Loucy (cell line): ENCODE measurements around the gene TRPV6.

Experiments
- H2AFZ ChIP-seq: fragments of 200-600 bp; sonication (generic); 2 replicates; pipeline ENCODE4 v1.6.0; 2016; ENCODE audit warnings: antibody characterized with exemption, mild to moderate bottlenecking, low read length, moderate library complexity
- H3F3A ChIP-seq: fragments of 200-600 bp; 2 replicates; pipeline ENCODE4 v1.6.0; 2016; ENCODE audit warnings: antibody characterized with exemption, low read depth, mild to moderate bottlenecking
- H3K27me3 ChIP-seq: fragments of 200-600 bp; sonication (generic); 2 replicates; pipeline ENCODE4 v1.6.1; 2014; ENCODE audit warnings: low read length, mild to moderate bottlenecking; ENCODE audit not compliant: insufficient read depth, poor library complexity, severe bottlenecking
- H3K36me3 ChIP-seq: fragments of 200-600 bp; sonication (generic); 2 replicates; pipeline ENCODE4 v1.6.1; 2016; ENCODE audit warnings: low read length; ENCODE audit not compliant: insufficient read depth
- H3K4me1 ChIP-seq: fragments of 200-600 bp; sonication (generic); 2 replicates; pipeline ENCODE4 v1.5.1; 2014; ENCODE audit warnings: low read length, mild to moderate bottlenecking; ENCODE audit not compliant: insufficient read depth, poor library complexity, severe bottlenecking
- H3K4me2 ChIP-seq: fragments of 200-600 bp; sonication (generic); 2 replicates; pipeline ENCODE4 v1.6.0; 2014; ENCODE audit warnings: antibody characterized with exemption, low read length, low read depth, mild to moderate bottlenecking; ENCODE audit not compliant: poor library complexity, severe bottlenecking
- H3K4me3 ChIP-seq: fragments of 200-600 bp; sonication (generic); 2 replicates; pipeline ENCODE4 v1.5.1; 2014; ENCODE audit warnings: low read length, mild to moderate bottlenecking, mixed read lengths; ENCODE audit not compliant: poor library complexity, severe bottlenecking
- H3K79me2 ChIP-seq: fragments of 200-600 bp; sonication (generic); 2 replicates; pipeline ENCODE4 v1.6.1; 2014; ENCODE audit warnings: low read length; ENCODE audit not compliant: insufficient read depth
- H3K9ac ChIP-seq: fragments of 200-600 bp; sonication (generic); 2 replicates; pipeline ENCODE4 v1.6.0; 2014; ENCODE audit warnings: mild to moderate bottlenecking, low read depth, low read length, moderate library complexity; ENCODE audit not compliant: poor library complexity, severe bottlenecking
- H3K9me2 ChIP-seq: fragments of 200-600 bp; sonication (generic); replicated peaks from 2 replicates; pipeline ENCODE4 v1.6.1; 2016; ENCODE audit warnings: low read depth, low read length, mixed read lengths
- H3K9me3 ChIP-seq: fragments of 200-600 bp; sonication (generic); 2 replicates; pipeline ENCODE4 v1.6.1; 2014; ENCODE audit warnings: mild to moderate bottlenecking, antibody characterized with exemption, low read length, low read depth; ENCODE audit not compliant: insufficient read depth
- H4K20me1 ChIP-seq: fragments of 200-600 bp; sonication (generic); 2 replicates; pipeline ENCODE4 v1.6.0; 2014; ENCODE audit warnings: antibody characterized with exemption, low read length, mild to moderate bottlenecking; ENCODE audit not compliant: insufficient read depth, poor library complexity, severe bottlenecking
- CTCF ChIP-seq: fragments of 200-600 bp; sonication (generic); conservative IDR thresholded peaks from 2 replicates; pipeline ENCODE4 v1.5.1; 2014; ENCODE audit warnings: mild to moderate bottlenecking, antibody characterized with exemption, low read length
- EZH2phosphoT487 ChIP-seq: fragments of 200-600 bp; IDR thresholded peaks from 2 replicates; pipeline ENCODE4 v1.6.1; 2018; ENCODE audit warnings: antibody characterized with exemption, mild to moderate bottlenecking, moderate library complexity, borderline replicate concordance

The TRPV6 gene

GRCh38 chr7:142914121-142914520, 28.6 kb upstream of the TRPV6 start:
- Histone ChIP-seq H3K27me3 (no peaks in the 10 kb centered on the region), H3K79me2 (no peaks in the 10 kb centered on the region), H2AFZ (no peak overlapping the region), H4K20me1 (no peaks in the 10 kb centered on the region), H3K36me3 (no peaks in the 10 kb centered on the region), H3K9ac (no peak overlapping the region), H3K4me1 (peaks cover 9% of the 10 kb centered on the region), H3K9me3 (no peaks in the 10 kb centered on the region), H3K9me2 (no peaks in the 10 kb centered on the region), H3F3A (no peaks in the 10 kb centered on the region), H3K4me2 (no peak overlapping the region), H3K4me3 (no peak overlapping the region)
- TF ChIP-seq CTCF (no peak), EZH2phosphoT487 (no peak)

GRCh38 chr7:142913566-142913965, 28.0 kb upstream of the TRPV6 start:
- H3F3A ChIP-seq = no peaks in the 10 kb centered on the region
- no peak overlapping the region for H3K9ac ChIP-seq
- H3K79me2 ChIP-seq = no peaks in the 10 kb centered on the region
- TF ChIP-seq CTCF (no peak), EZH2phosphoT487 (no peak)
- H3K4me1 ChIP-seq = peaks cover 9% of the 10 kb centered on the region
- H3K9me2 ChIP-seq = no peaks in the 10 kb centered on the region
- no peaks in the 10 kb centered on the region for H3K36me3 ChIP-seq
- H3K4me3 ChIP-seq = no peak overlapping the region
- no peaks in the 10 kb centered on the region for H4K20me1 ChIP-seq
- H2AFZ ChIP-seq = no peak overlapping the region
- H3K27me3 ChIP-seq = no peaks in the 10 kb centered on the region
- no peak overlapping the region for H3K4me2 ChIP-seq
- no peaks in the 10 kb centered on the region for H3K9me3 ChIP-seq

- no peak overlapping the region for H3K4me2 ChIP-seq
- H3K9me3 ChIP-seq = no peaks in the 10 kb centered on the region
- H3F3A ChIP-seq = no peaks in the 10 kb centered on the region
- no peak overlapping the region for H3K4me3 ChIP-seq
- H2AFZ ChIP-seq = no peak overlapping the region
- no peaks in the 10 kb centered on the region for H3K9me2 ChIP-seq
- no peaks in the 10 kb centered on the region for H4K20me1 ChIP-seq
- TF ChIP-seq EZH2phosphoT487 (no peak), CTCF (no peak)
- H3K4me1 ChIP-seq = peaks cover 9% of the 10 kb centered on the region
- H3K27me3 ChIP-seq = no peaks in the 10 kb centered on the region
- no peak overlapping the region for H3K9ac ChIP-seq
- no peaks in the 10 kb centered on the region for H3K36me3 ChIP-seq
- H3K79me2 ChIP-seq = no peaks in the 10 kb centered on the region
Observed at GRCh38 chr7:142913051-142913450, 27.5 kb upstream of the TRPV6 start.
